ENCODE data around the gene ATRNL1.

The ATRNL1 gene

GRCh38 chr10:115093286-115093775, at the start of gene ATRNL1:
Gene ATRNL1 (plus strand): TSS chr10:115093365. CDS start chr10:115093751, 386 bp downstream.
- H3K4me3 ChIP-seq (ENCODE audit: low read length): peak within 1 kb of the TSS; percentile 71
- H4K20me1 ChIP-seq (ENCODE audit: control insufficient read depth, insufficient read depth, low read depth, low read length): no peaks in the 10 kb centered on the region
- peak within 1 kb of the TSS; percentile 69 for H3K4me2 ChIP-seq (ENCODE audit: low read length)
- peaks cover 8% of the 10 kb centered on the region; the same call in 1 of the 2 replicates for H3K4me1 ChIP-seq (ENCODE audit: control insufficient read depth, low read length)
- H3K9me3 ChIP-seq (ENCODE audit: control insufficient read depth, insufficient read depth, low read length): no peaks in the 10 kb centered on the region
- H3K79me2 ChIP-seq (ENCODE audit: control insufficient read depth, low read length): no peaks in the 10 kb centered on the region
- TF ChIP-seq EZH2phosphoT487 (IDR thresholded peaks at IDR 0.05; ENCODE audit: borderline replicate concordance, low read length): no peak
- no peak for TF ChIP-seq CTCF (IDR thresholded peaks at IDR 0.05; ENCODE audit: low read depth, low read length, poor library complexity, severe bottlenecking)
- H3K27me3 ChIP-seq (ENCODE audit: control insufficient read depth, low read length): peaks cover 51% of the 10 kb centered on the region
- H3K9me2 ChIP-seq (replicated peaks; ENCODE audit: control insufficient read depth, low read length): no peaks in the 10 kb centered on the region
- H3F3A ChIP-seq (ENCODE audit: control insufficient read depth, insufficient read depth): no peaks in the 10 kb centered on the region
- no peaks in the 10 kb centered on the region for H3K36me3 ChIP-seq (ENCODE audit: control insufficient read depth, low read length)
- no peak within 1 kb of the TSS for H3K27ac ChIP-seq (ENCODE audit: low read depth, low read length)

GRCh38 chr10:115043719-115044118, 49.4 kb upstream of the ATRNL1 start:
- Histone ChIP-seq H3K4me1 (ENCODE audit: control insufficient read depth, low read length) (no peaks in the 10 kb centered on the region), H3F3A (ENCODE audit: control insufficient read depth, insufficient read depth) (no peaks in the 10 kb centered on the region), H3K36me3 (ENCODE audit: control insufficient read depth, low read length) (no peaks in the 10 kb centered on the region), H3K27ac (ENCODE audit: low read depth, low read length) (no peak overlapping the region), H3K27me3 (ENCODE audit: control insufficient read depth, low read length) (no peaks in the 10 kb centered on the region), H3K4me3 (ENCODE audit: low read length) (no peak overlapping the region), H3K79me2 (ENCODE audit: control insufficient read depth, low read length) (no peaks in the 10 kb centered on the region), H4K20me1 (ENCODE audit: control insufficient read depth, insufficient read depth, low read depth, low read length) (no peaks in the 10 kb centered on the region), H3K4me2 (ENCODE audit: low read length) (no peak overlapping the region), H3K9me2 (replicated peaks; ENCODE audit: control insufficient read depth, low read length) (no peaks in the 10 kb centered on the region), H3K9me3 (ENCODE audit: control insufficient read depth, insufficient read depth, low read length) (no peaks in the 10 kb centered on the region)
- TF ChIP-seq CTCF (IDR thresholded peaks at IDR 0.05; ENCODE audit: low read depth, low read length, poor library complexity, severe bottlenecking) (no peak), EZH2phosphoT487 (IDR thresholded peaks at IDR 0.05; ENCODE audit: borderline replicate concordance, low read length) (no peak)

GRCh38 chr10:115044891-115045290, 48.3 kb upstream of the ATRNL1 start:
- Histone ChIP-seq H3K4me1 (ENCODE audit: control insufficient read depth, low read length) (no peaks in the 10 kb centered on the region), H3F3A (ENCODE audit: control insufficient read depth, insufficient read depth) (no peaks in the 10 kb centered on the region), H3K36me3 (ENCODE audit: control insufficient read depth, low read length) (no peaks in the 10 kb centered on the region), H4K20me1 (ENCODE audit: control insufficient read depth, insufficient read depth, low read depth, low read length) (no peaks in the 10 kb centered on the region), H3K9me3 (ENCODE audit: control insufficient read depth, insufficient read depth, low read length) (no peaks in the 10 kb centered on the region), H3K79me2 (ENCODE audit: control insufficient read depth, low read length) (no peaks in the 10 kb centered on the region), H3K4me3 (ENCODE audit: low read length) (no peak overlapping the region), H3K27ac (ENCODE audit: low read depth, low read length) (no peak overlapping the region), H3K4me2 (ENCODE audit: low read length) (no peak overlapping the region), H3K9me2 (replicated peaks; ENCODE audit: control insufficient read depth, low read length) (no peaks in the 10 kb centered on the region), H3K27me3 (ENCODE audit: control insufficient read depth, low read length) (no peaks in the 10 kb centered on the region)
- TF ChIP-seq CTCF (IDR thresholded peaks at IDR 0.05; ENCODE audit: low read depth, low read length, poor library complexity, severe bottlenecking): no peak
- TF ChIP-seq EZH2phosphoT487 (IDR thresholded peaks at IDR 0.05; ENCODE audit: borderline replicate concordance, low read length): no peak

All from DOHH2 (cell line).